T-cell (primary cell): ENCODE results near the gene ELN. TPM values are rescaled to one million over a fixed set of nuclear protein-coding genes. Genes with fewer than 3 reads are reported as not detected.

Experiments
- ATAC-seq, 4 experiments: fragments of 200-7000 bp in 3 of 4; fragments of 150-1000 bp in 1 of 4; cut with Tn5 transposase; replicated peaks in 1 of 4; 1 replicate in 3 of 4; 2 replicates in 1 of 4; pipeline ENCODE4 v1.10.0; 2021; ENCODE audit warnings: moderate library complexity in 3 of 4, mild to moderate bottlenecking in 2 of 4, moderate number of reproducible peaks in 1 of 4
- CTCF ChIA-PET, 2 donors: fragments of 300-600 bp; sonication (Branson Sonifier 250); formaldehyde crosslinking; loops; one replicate each; lab custom pipeline; 2022; ENCODE audit warnings: antibody characterized with exemption in 2 of 2; lab: Charles Lee
- POLR2A ChIA-PET, 2 donors: fragments of 300-600 bp; sonication (Branson Sonifier 250); formaldehyde crosslinking; loops; one replicate each; lab custom pipeline; 2022; ENCODE audit warnings: antibody characterized with exemption in 2 of 2; lab: Charles Lee
- DNase-seq, 35 experiments: peaks; one replicate each; pipeline versions ENCODE4 v3.0.0 to v3.0.0-alpha.2; 2013 to 2023
- H3K27ac ChIP-seq: one replicate; pipeline ENCODE4 v1.5.1; 2013; ENCODE audit warnings: low read length
- H3K27me3 ChIP-seq, 2 experiments: replicated peaks in 1 of 2; 1 replicate in 1 of 2; 2 replicates in 1 of 2; pipeline versions ENCODE4 v1.6.1 to v1.7.0; 2013; ENCODE audit warnings: low read length in 1 of 2, mixed read lengths in 1 of 2; ENCODE audit not compliant: control insufficient read depth in 2 of 2, insufficient read depth in 2 of 2; ENCODE audit errors: extremely low read depth in 1 of 2
- H3K36me3 ChIP-seq, 2 donors: 1 replicate in 1 of 2; 2 replicates in 1 of 2; pipeline versions ENCODE4 v1.6.1 to v1.7.0; 2013; ENCODE audit warnings: low read length in 1 of 2; ENCODE audit not compliant: control insufficient read depth in 2 of 2, insufficient read depth in 1 of 2; ENCODE audit errors: extremely low read depth in 1 of 2
- H3K4me1 ChIP-seq, 2 experiments: 1 replicate in 1 of 2; 2 replicates in 1 of 2; pipeline versions ENCODE4 v1.6.1 to v1.7.0; 2013; ENCODE audit warnings: low read length in 2 of 2, mixed read lengths in 1 of 2; ENCODE audit not compliant: insufficient read depth in 2 of 2, control insufficient read depth in 1 of 2; ENCODE audit errors: extremely low read depth in 1 of 2
- H3K4me3 ChIP-seq, 2 donors: 1 replicate in 1 of 2; 2 replicates in 1 of 2; pipeline versions ENCODE4 v1.5.1 to v1.7.0; 2013; ENCODE audit warnings: mild to moderate bottlenecking in 2 of 2, low read length in 1 of 2, moderate library complexity in 1 of 2; ENCODE audit not compliant: control insufficient read depth in 1 of 2; ENCODE audit errors: extremely low read depth in 1 of 2
- H3K9me3 ChIP-seq: 2 replicates; pipeline ENCODE4 v1.7.0; 2013
- H3K27ac Mint-ChIP-seq, 2 donors: one replicate each; pipeline ENCODE4 v1.8.0; 2020 to 2021; ENCODE audit warnings: mild to moderate bottlenecking in 2 of 2, mixed read lengths in 2 of 2
- H3K27me3 Mint-ChIP-seq, 2 donors: one replicate each; pipeline ENCODE4 v1.8.0; 2021 to 2022; ENCODE audit warnings: mixed read lengths in 2 of 2
- H3K36me3 Mint-ChIP-seq: one replicate; pipeline ENCODE4 v1.8.0; 2021; ENCODE audit warnings: mixed read lengths
- H3K4me1 Mint-ChIP-seq, 3 donors: one replicate each; pipeline ENCODE4 v1.8.0; 2020 to 2022; ENCODE audit warnings: mixed read lengths in 3 of 3, mild to moderate bottlenecking in 1 of 3
- H3K4me3 Mint-ChIP-seq, 3 donors: one replicate each; pipeline ENCODE4 v1.8.0; 2020 to 2022; ENCODE audit warnings: mild to moderate bottlenecking in 3 of 3, mixed read lengths in 3 of 3, moderate library complexity in 3 of 3
- H3K9me3 Mint-ChIP-seq, 3 donors: one replicate each; pipeline ENCODE4 v1.8.0; 2020 to 2022; ENCODE audit warnings: mixed read lengths in 3 of 3
- WGBS: methylation state at CpG from one replicate; pipeline ENCODE4 v1.1.5; 2013; ENCODE audit warnings: missing lambda C conversion rate; ENCODE audit not compliant: insufficient coverage; 5-methylcytosine and 5-hydroxymethylcytosine counted together
- total RNA-seq, 35 experiments: library from RNA in 6 of 35; stranded (reverse) in 6 of 35; fragments of 120-200 nt in 1 of 35; gene quantifications; one replicate each; pipeline versions ENCODE4 v1.2.1 to v1.2.4 and lab custom pipeline; 2013 to 2026

The ELN gene
- total RNA-seq, 5 donors from 2014 or later (not counting 1 experiment from before 2014, with no cell fraction given), result 0.22 to 0.56 (median 0.44) TPM; not detected in 2

DNA sequence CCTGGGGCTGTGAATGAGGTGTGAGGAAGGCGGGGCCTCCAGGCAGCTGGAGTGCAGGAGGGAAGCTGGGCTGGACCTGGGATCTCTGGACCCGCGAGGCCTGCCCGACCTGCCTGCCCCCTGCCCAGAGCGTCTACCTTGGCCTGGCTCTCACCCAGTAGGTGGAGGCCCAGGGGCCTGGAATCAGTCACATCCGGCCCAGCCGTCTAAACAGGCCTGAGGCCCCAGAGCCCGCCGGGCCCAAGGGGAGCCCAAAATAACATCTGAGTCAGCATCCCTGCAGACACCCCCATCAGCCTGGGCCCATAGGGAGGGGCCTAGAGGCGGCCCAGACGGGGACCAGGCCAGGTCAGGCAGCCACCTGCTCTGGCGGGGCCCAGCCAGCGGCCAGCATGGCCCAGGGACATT, 15.1 kb upstream of the ELN start:
- Histone ChIP-seq H3K4me3 (no peak overlapping the region), H3K27me3 (peaks cover 0 to 30% of the 10 kb centered on the region in 2 experiments), H3K9me3 (no peaks in the 10 kb centered on the region), H3K27ac (no peak overlapping the region), H3K4me1 (no peaks in the 10 kb centered on the region), H3K36me3 (no peaks in the 10 kb centered on the region)
- no peak for ATAC-seq
- no peaks in the 10 kb centered on the region for H3K9me3 Mint-ChIP-seq
- ChIA-PET POLR2A (no interaction called here), CTCF (no interaction called here)
- H3K4me1 Mint-ChIP-seq, result no peaks in the 10 kb centered on the region
- peaks cover 0 to 1% of the 10 kb centered on the region in 2 donors for H3K27me3 Mint-ChIP-seq
- no peak overlapping the region for H3K4me3 Mint-ChIP-seq
- WGBS, result 67% methylated on average over 12 of the region's 13 CpGs
- DNase-seq, result no peak
- H3K27ac Mint-ChIP-seq, result no peak overlapping the region
- no peaks in the 10 kb centered on the region for H3K36me3 Mint-ChIP-seq

DNA sequence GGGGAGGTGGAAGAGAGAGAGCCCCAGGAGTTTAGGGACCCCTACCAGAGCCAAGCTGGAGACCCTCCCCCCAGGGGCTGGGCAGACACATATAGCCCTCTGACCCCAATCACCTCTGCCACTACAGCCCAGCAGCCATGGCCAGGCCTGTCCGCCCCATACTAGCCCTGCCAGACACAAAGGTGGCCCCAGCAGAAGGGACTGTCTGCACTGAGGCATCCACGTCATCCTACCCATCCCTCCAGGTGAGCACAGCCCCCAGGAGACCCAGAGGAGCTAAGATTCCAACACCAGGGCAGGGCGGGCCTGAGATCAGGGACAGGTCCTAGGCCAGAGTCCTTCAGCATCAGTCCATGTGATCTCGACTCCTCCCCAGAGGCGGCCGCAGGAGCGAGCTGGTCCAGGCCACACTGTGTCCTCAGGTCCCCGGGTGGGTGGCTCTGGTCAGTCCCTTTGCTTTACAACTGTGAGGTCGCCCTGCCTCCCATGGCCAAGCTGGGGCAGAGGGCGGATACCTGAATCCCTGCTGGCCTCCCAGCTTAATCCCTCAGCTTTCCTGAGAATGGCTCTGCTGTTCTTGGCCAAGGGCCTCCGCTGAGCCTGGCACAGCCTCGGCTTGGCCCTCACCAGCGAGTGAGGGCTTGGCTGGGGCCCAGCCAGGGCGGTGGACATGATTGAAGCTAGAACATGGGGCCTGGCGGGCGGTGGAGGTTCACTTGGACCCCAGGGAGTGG, 14.3 kb upstream of the ELN start:
- no peak overlapping the region for H3K4me3 ChIP-seq
- Mint-ChIP-seq H3K36me3 (no peaks in the 10 kb centered on the region), H3K27me3 (peaks cover 0 to 3% of the 10 kb centered on the region in 2 donors), H3K4me3 (no peak overlapping the region), H3K9me3 (no peaks in the 10 kb centered on the region), H3K4me1 (no peaks in the 10 kb centered on the region), H3K27ac (no peak overlapping the region)
- H3K4me1 ChIP-seq, result no peaks in the 10 kb centered on the region
- POLR2A ChIA-PET, result no interaction called here
- H3K9me3 ChIP-seq, result no peaks in the 10 kb centered on the region
- DNase-seq (no peak), ATAC-seq (no peak)
- no peak overlapping the region for H3K27ac ChIP-seq
- H3K36me3 ChIP-seq, result no peaks in the 10 kb centered on the region
- peaks cover 0 to 29% of the 10 kb centered on the region in 2 experiments for H3K27me3 ChIP-seq
- CTCF ChIA-PET, result interaction anchor here in 1 of 2 donors (1.4 kb wide), 1 partner anchor 13 kb away, joined by 5 read pairs; no protein-coding TSS in a partner anchor
- 82% methylated on average over 13 of the region's 16 CpGs for WGBS

- ATAC-seq, result no peak
- H3K9me3 Mint-ChIP-seq, result no peaks in the 10 kb centered on the region
Observed at GRCh38 chr7:74014931-74015330, 13.0 kb upstream of the ELN start.

DNA sequence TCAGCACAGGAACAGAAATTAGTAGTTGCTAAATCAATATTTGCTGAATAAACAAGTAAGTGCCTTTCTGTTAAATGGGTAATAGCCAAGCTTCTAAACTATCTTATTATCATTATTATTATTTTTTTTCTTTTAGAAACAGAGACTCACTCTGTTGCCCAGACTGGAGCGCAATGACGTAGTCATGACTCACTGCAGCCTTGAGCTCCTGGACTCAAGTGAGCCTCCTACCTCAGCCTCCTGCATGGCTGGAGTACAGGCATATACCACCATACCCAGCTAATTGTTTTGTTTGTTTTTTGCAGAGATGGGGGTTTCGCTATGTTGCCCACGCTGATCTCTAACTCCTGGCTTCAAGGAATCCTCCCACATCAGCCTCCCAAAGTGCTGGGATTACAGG, 12.3 kb upstream of the ELN start:
- Mint-ChIP-seq H3K27me3 (peaks cover 0 to 5% of the 10 kb centered on the region in 2 donors), H3K9me3 (no peaks in the 10 kb centered on the region), H3K36me3 (no peaks in the 10 kb centered on the region), H3K4me1 (no peaks in the 10 kb centered on the region), H3K4me3 (no peak overlapping the region), H3K27ac (no peak overlapping the region)
- POLR2A ChIA-PET, result no interaction called here
- H3K27ac ChIP-seq, result no peak overlapping the region
- ATAC-seq, result no peak
- no peaks in the 10 kb centered on the region for H3K36me3 ChIP-seq
- H3K4me3 ChIP-seq, result no peak overlapping the region
- peaks cover 0 to 36% of the 10 kb centered on the region in 2 experiments for H3K27me3 ChIP-seq
- CTCF ChIA-PET, result interaction anchor here in 1 of 2 donors (0.7 kb wide), 1 partner anchor 9 kb away, joined by 10 read pairs; no protein-coding TSS in a partner anchor
- DNase-seq, result no peak
- no CpG with 5 or more reads among the region's 4 CpGs for WGBS
- H3K9me3 ChIP-seq, result no peaks in the 10 kb centered on the region
- H3K4me1 ChIP-seq, result no peaks in the 10 kb centered on the region

More at GRCh38 chr7:74014931-74015330, 13.0 kb upstream of the ELN start:
- no peaks in the 10 kb centered on the region for H3K36me3 Mint-ChIP-seq
- no peak for DNase-seq
- no peak overlapping the region for H3K4me3 Mint-ChIP-seq
- no peaks in the 10 kb centered on the region for H3K4me1 ChIP-seq
- no peak overlapping the region for H3K27ac Mint-ChIP-seq
- WGBS, result no CpG with 5 or more reads among the region's 6 CpGs
- peaks cover 0 to 34% of the 10 kb centered on the region in 2 experiments for H3K27me3 ChIP-seq
- ChIA-PET CTCF (interaction anchor here in 1 of 2 donors (0.7 kb wide), 1 partner anchor 10 kb away, joined by 10 read pairs; no protein-coding TSS in a partner anchor), POLR2A (no interaction called here)
- H3K4me1 Mint-ChIP-seq, result no peaks in the 10 kb centered on the region
- H3K27me3 Mint-ChIP-seq, result peaks cover 0 to 5% of the 10 kb centered on the region in 2 donors
- H3K9me3 ChIP-seq, result no peaks in the 10 kb centered on the region
- no peaks in the 10 kb centered on the region for H3K36me3 ChIP-seq
- no peak overlapping the region for H3K27ac ChIP-seq
- no peak overlapping the region for H3K4me3 ChIP-seq

- Histone ChIP-seq H3K27ac (no peak overlapping the region), H3K4me1 (no peaks in the 10 kb centered on the region), H3K9me3 (no peaks in the 10 kb centered on the region), H3K4me3 (no peak overlapping the region), H3K36me3 (no peaks in the 10 kb centered on the region), H3K27me3 (peaks cover 0 to 46% of the 10 kb centered on the region in 2 experiments)
- DNase-seq (no peak), ATAC-seq (no peak)
- ChIA-PET POLR2A (interaction anchor here in 1 of 2 donors (0.7 kb wide), 1 partner anchor 106 kb away, joined by 11 read pairs; no protein-coding TSS in a partner anchor), CTCF (no interaction called here)
- Mint-ChIP-seq H3K27me3 (peaks cover 0 to 7% of the 10 kb centered on the region in 2 donors), H3K4me3 (no peak overlapping the region), H3K9me3 (no peaks in the 10 kb centered on the region), H3K27ac (no peak overlapping the region), H3K36me3 (no peaks in the 10 kb centered on the region), H3K4me1 (no peaks in the 10 kb centered on the region)
- WGBS, result 24% methylated on average over 4 of the region's 6 CpGs
Observed at GRCh38 chr7:74017125-74017524, 10.8 kb upstream of the ELN start.

DNA sequence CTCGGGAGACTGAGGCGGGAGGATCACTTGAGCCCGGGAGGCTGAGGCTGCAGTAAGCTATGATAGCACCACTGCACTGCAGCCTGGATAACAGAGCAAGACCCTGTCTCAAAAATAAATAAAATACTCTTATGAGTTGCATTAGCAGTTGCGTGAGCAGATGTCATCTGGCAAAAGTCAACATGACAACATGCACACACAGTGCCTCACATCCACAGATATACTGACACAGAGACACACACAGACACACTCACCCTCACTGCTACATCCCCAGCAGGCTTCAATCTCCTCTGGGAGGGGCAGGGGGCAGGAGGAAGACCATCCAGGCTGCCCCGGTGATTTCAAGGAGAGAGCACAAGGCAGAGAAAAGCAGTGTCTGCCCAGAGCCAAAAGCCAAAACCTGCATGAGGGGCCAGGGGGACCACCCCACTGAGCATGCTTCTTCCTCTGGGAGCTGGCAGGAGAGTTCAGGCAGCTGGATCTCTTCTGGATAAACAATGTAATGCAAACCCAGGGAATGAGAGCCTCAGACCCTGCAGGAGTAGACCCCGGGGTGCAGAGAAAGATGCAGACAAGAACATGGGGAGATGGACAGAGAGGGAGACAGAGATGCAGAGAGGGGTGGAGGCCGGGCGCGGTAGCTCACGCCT, 9.6 kb upstream of the ELN start:
- ATAC-seq (no peak), DNase-seq (no peak)
- Histone ChIP-seq H3K4me1 (no peaks in the 10 kb centered on the region), H3K4me3 (no peak overlapping the region), H3K9me3 (no peaks in the 10 kb centered on the region), H3K36me3 (no peaks in the 10 kb centered on the region), H3K27ac (no peak overlapping the region), H3K27me3 (peaks cover 0 to 43% of the 10 kb centered on the region in 2 experiments)
- WGBS, result 95% methylated on average over 9 of the region's 10 CpGs
- Mint-ChIP-seq H3K36me3 (no peaks in the 10 kb centered on the region), H3K9me3 (no peaks in the 10 kb centered on the region), H3K27ac (no peak overlapping the region), H3K4me3 (no peak overlapping the region), H3K27me3 (peaks cover 0 to 9% of the 10 kb centered on the region in 2 donors), H3K4me1 (no peaks in the 10 kb centered on the region)
- ChIA-PET POLR2A (no interaction called here), CTCF (no interaction called here)
